ENCODE measurements around the gene RRBP1.

The RRBP1 gene

GRCh38 chr20:17620371-17621228 is 61.4 kb downstream of the RRBP1 start:
- no peak for DNase-seq

GRCh38 chr20:17619351-17620093 is 62.5 kb downstream of the RRBP1 start:
- no peak for DNase-seq

- DNase-seq = no peak
These were observed 63.4 kb downstream of the RRBP1 start for GRCh38 chr20:17618673-17619013.

GRCh38 chr20:17617868-17618672 is 64.0 kb downstream of the RRBP1 start:
- DNase-seq = no peak

- peak; percentile 29 for DNase-seq
These were observed 64.7 kb downstream of the RRBP1 start for GRCh38 chr20:17617212-17617867.

- no peak for DNase-seq
These were observed 65.4 kb downstream of the RRBP1 start for GRCh38 chr20:17616480-17617211.

- DNase-seq = no peak
These were observed 66.2 kb downstream of the RRBP1 start for GRCh38 chr20:17615645-17616479.

GRCh38 chr20:17614812-17615644 is 67.0 kb downstream of the RRBP1 start:
- no peak for DNase-seq

GRCh38 chr20:17614176-17614811 is 67.7 kb downstream of the RRBP1 start:
- no peak for DNase-seq

- no peak for DNase-seq
These were observed 68.5 kb downstream of the RRBP1 start for GRCh38 chr20:17613328-17614175.

- no peak for DNase-seq
These were observed 69.1 kb downstream of the RRBP1 start for GRCh38 chr20:17612992-17613327.

- DNase-seq = no peak
These were observed 69.6 kb downstream of the RRBP1 start for GRCh38 chr20:17612287-17612991.

GRCh38 chr20:17611540-17612286 is 70.3 kb downstream of the RRBP1 start:
- peak; percentile 62 for DNase-seq

- no peak for DNase-seq
These were observed 70.8 kb downstream of the RRBP1 start for GRCh38 chr20:17611290-17611539.

- peak; percentile 63 for DNase-seq
These were observed 71.3 kb downstream of the RRBP1 start for GRCh38 chr20:17610566-17611289.

- no peak for DNase-seq
These were observed 72.1 kb downstream of the RRBP1 start for GRCh38 chr20:17609811-17610377.
